Chondrocyte (in vitro differentiated cells): ENCODE results near the gene TEX44. TPM values are rescaled to one million over a fixed set of nuclear protein-coding genes. Genes with fewer than 3 reads are reported as not detected.

ENCODE experiments used
- DNase-seq: peaks from one replicate; pipeline ENCODE4 v3.0.0; 2021; ENCODE audit warnings: mixed read lengths, low spot score
- H3K27ac Mint-ChIP-seq: one replicate; pipeline ENCODE4 v1.8.0; 2021; ENCODE audit warnings: mild to moderate bottlenecking, moderate library complexity, mixed read lengths; ENCODE audit not compliant: unreplicated experiment
- H3K27me3 Mint-ChIP-seq: 2 replicates; pipeline ENCODE4 v1.8.0; 2021; ENCODE audit warnings: low read depth, mixed read lengths
- H3K36me3 Mint-ChIP-seq: 2 replicates; pipeline ENCODE4 v1.8.0; 2021; ENCODE audit warnings: low read depth, mixed read lengths
- H3K4me1 Mint-ChIP-seq: 2 replicates; pipeline ENCODE4 v1.8.0; 2021; ENCODE audit warnings: low read depth, mild to moderate bottlenecking, mixed read lengths
- H3K4me3 Mint-ChIP-seq: one replicate; pipeline ENCODE4 v1.8.0; 2021; ENCODE audit warnings: mild to moderate bottlenecking, moderate library complexity, mixed read lengths; ENCODE audit not compliant: unreplicated experiment
- H3K9me3 Mint-ChIP-seq: 2 replicates; pipeline ENCODE4 v1.8.0; 2021; ENCODE audit warnings: low read depth, mixed read lengths
- total RNA-seq: library from RNA; stranded (reverse); gene quantifications from 3 replicates; pipeline ENCODE4 v1.2.1, GENCODE V29; 2021
- TF ChIP-seq, protein P1 (sequence below): fragments of 200-600 bp; sonication (generic); IDR thresholded peaks from 2 replicates; pipeline ENCODE4 v1.5.0; 2021; ENCODE audit warnings: antibody characterized with exemption, mild to moderate bottlenecking, moderate library complexity

Gene TEX44
- total RNA-seq, 1 donor from 2014 or later: not detected

DNA sequence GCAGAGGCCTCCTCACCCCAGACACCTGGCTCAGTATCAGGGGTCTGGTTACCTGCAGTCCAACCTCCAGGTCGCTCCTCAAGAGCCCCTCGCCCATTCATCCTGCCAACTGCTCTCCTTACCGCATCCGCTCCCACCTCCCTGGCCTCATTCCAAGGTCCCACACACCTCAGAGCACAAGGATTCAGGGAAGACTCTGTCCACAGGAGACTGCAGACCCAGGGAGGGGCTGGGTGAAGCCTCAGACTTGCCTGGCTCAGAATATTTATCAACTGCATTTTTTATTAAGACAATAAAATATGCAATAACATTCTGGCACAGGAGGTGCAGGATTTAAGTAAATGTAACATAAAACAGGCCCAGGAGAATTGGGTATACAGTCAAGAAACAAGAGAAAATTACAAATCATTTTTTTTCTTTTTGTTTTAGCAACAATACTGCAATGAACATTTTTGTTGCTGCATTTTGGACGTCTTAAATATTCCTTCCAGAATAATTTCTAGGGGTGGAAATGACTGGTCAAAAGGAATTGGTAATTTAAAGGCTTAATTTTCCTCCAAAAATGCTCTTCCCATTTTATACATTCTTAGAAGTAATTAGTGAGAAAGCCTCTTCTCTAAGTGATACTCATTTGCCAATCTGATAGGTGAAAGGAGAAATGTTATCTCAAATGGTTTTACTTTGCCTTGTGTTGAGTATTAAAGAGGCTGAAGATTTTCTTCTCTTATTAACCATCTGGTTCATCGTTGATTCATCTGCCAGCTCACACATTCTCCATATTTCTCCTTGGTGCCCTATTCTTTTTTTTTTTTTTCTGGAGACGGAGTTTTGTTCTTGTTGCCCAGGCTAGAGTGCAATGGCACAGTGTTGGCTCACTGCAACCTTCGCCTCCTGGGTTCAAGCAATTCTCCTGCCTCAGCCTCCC, 42.5 kb downstream of the TEX44 start:
- peaks cover 27% of the 10 kb centered on the region for H3K4me1 Mint-ChIP-seq
- no peaks in the 10 kb centered on the region for H3K27me3 Mint-ChIP-seq
- no peak overlapping the region for H3K4me3 Mint-ChIP-seq
- H3K27ac Mint-ChIP-seq: no peak overlapping the region
- TF ChIP-seq, protein P1, sequence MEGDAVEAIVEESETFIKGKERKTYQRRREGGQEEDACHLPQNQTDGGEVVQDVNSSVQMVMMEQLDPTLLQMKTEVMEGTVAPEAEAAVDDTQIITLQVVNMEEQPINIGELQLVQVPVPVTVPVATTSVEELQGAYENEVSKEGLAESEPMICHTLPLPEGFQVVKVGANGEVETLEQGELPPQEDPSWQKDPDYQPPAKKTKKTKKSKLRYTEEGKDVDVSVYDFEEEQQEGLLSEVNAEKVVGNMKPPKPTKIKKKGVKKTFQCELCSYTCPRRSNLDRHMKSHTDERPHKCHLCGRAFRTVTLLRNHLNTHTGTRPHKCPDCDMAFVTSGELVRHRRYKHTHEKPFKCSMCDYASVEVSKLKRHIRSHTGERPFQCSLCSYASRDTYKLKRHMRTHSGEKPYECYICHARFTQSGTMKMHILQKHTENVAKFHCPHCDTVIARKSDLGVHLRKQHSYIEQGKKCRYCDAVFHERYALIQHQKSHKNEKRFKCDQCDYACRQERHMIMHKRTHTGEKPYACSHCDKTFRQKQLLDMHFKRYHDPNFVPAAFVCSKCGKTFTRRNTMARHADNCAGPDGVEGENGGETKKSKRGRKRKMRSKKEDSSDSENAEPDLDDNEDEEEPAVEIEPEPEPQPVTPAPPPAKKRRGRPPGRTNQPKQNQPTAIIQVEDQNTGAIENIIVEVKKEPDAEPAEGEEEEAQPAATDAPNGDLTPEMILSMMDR: no peak
- no peak for DNase-seq
- no peaks in the 10 kb centered on the region for H3K9me3 Mint-ChIP-seq
- no peaks in the 10 kb centered on the region for H3K36me3 Mint-ChIP-seq

DNA sequence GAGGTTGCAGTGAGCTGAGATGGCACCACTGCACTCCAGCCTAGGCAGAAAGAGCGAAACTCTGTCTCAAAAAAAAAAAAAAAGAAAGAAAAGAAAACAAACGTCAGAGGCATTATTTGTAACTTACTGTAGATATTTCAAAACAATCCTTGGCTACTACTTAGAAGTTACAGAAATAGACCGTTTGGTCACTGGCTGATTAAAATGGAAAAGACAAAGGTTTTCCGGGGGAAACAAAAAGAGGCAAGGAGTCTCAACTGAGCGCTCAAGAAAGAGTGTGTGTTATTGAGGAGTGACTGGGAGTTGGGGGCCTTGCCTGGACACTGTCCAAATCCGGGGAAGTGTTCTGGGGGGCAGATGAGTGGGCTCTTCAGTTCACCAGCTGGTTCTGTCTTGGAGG, 47.6 kb downstream of the TEX44 start:
- TF ChIP-seq, protein P1: no peak
- Mint-ChIP-seq H3K4me1 (peaks cover 42% of the 10 kb centered on the region), H3K27me3 (no peaks in the 10 kb centered on the region), H3K27ac (peak overlapping the region; percentile 62), H3K4me3 (no peak overlapping the region), H3K36me3 (no peaks in the 10 kb centered on the region), H3K9me3 (no peaks in the 10 kb centered on the region)
- no peak for DNase-seq

DNA sequence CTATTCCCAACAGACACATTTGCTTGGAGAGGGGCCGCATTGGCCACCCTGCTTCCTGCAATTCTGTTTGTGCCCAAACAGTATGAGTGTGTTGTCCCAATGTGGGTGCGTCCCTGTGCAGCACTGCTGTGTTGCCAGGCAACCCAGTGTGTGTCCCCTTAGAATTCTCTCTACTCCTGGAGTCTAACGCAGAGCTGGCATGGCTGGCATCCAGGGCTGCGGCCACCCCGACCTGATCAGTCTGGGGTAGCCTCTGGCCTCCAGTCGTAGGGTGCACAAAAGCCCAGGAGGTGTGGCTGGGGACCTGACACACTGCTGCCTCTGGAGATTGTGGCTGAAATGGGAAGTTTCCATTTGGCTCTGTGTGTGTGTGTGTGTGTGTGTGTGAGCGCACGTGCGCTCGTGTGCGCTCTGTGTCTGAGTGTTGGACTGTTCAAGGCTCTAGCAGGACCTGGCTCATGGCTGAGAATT, 48.0 kb downstream of the TEX44 start:
- no peaks in the 10 kb centered on the region for H3K9me3 Mint-ChIP-seq
- H3K27ac Mint-ChIP-seq: peak overlapping the region; percentile 68
- TF ChIP-seq, protein P1: no peak
- no peak for DNase-seq
- H3K27me3 Mint-ChIP-seq: no peaks in the 10 kb centered on the region
- H3K4me3 Mint-ChIP-seq: no peak overlapping the region
- no peaks in the 10 kb centered on the region for H3K36me3 Mint-ChIP-seq
- H3K4me1 Mint-ChIP-seq: peaks cover 42% of the 10 kb centered on the region

DNA sequence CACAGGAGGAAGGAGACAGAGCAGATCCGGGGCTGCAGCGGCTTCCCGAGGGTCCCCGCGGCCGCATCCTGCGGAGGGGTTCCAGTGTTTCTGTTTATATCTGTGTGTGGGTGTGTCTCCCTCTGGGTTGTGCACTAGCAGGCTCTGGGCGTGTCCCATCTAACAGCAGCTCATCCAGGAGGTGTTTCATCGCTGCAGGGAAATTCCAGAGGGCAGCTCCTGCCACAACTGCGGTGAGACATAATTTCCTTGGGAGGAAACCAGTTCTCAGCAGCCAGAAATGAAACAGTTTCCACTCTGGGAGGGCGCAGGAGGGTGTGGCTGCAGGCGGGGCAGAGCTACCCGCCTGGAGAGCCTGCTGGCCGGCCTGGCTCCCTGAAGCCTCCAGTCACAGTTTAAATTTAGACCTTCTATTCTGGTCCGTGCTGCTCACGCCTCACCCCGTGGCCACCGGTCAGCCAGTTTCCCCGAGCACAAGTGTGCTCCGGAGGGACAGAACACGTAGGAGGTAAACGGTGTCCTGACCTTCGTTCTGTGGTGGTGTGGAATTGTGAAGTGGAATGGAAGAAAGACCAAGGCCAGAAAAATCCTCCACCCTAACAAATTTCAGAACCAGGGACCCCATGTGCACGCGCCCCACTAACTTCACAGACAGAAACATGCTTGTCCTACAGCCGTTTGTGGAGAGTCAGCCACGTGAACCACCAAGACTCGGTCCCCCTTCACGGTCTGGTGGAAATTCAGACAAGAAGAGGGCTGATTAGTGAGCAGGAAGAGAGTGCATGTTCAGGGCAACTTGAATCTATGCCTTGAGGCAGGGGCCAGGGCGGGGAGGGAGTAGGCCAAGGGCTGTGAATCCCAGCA, 50.2 kb downstream of the TEX44 start:
- peak overlapping the region; percentile 59 for H3K4me3 Mint-ChIP-seq
- DNase-seq: no peak
- H3K9me3 Mint-ChIP-seq: no peaks in the 10 kb centered on the region
- H3K27me3 Mint-ChIP-seq: no peaks in the 10 kb centered on the region
- H3K36me3 Mint-ChIP-seq: no peaks in the 10 kb centered on the region
- H3K27ac Mint-ChIP-seq: peak overlapping the region; percentile 99
- peaks cover 39% of the 10 kb centered on the region for H3K4me1 Mint-ChIP-seq
- TF ChIP-seq, protein P1: peak; percentile 18

DNA sequence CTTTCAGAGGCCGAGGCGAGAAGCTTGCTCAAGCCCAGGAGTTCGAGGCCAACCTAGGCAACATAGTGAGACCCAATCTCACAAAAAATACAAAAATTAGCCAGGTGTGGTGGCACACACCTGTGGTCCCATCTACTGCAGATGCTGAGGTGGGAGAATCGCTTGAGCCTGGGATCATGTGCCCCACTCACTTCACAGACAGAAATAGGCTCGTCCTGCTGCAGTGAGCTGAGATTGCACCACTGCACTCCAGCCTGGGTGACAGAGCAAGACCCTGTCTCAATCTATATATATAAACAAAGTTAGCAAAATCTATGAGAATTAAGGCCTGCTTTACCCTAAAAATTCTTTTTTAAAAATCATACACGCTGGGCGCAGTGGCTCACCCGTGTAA, 50.8 kb downstream of the TEX44 start:
- peaks cover 40% of the 10 kb centered on the region for H3K4me1 Mint-ChIP-seq
- peak overlapping the region; percentile 99 for H3K27ac Mint-ChIP-seq
- no peaks in the 10 kb centered on the region for H3K36me3 Mint-ChIP-seq
- no peaks in the 10 kb centered on the region for H3K27me3 Mint-ChIP-seq
- H3K4me3 Mint-ChIP-seq: no peak overlapping the region
- TF ChIP-seq, protein P1: no peak
- no peaks in the 10 kb centered on the region for H3K9me3 Mint-ChIP-seq
- DNase-seq: no peak
